Stimulated activated naive CD4-positive, alpha-beta T cell (primary cell): ENCODE data around the gene PLSCR3.

ENCODE experiments used
- DNase-seq, 6 experiments: peaks; one replicate each; lab custom pipeline; 2025; lab: John Stamatoyannopoulos, UW

PLSCR3 gene

DNA sequence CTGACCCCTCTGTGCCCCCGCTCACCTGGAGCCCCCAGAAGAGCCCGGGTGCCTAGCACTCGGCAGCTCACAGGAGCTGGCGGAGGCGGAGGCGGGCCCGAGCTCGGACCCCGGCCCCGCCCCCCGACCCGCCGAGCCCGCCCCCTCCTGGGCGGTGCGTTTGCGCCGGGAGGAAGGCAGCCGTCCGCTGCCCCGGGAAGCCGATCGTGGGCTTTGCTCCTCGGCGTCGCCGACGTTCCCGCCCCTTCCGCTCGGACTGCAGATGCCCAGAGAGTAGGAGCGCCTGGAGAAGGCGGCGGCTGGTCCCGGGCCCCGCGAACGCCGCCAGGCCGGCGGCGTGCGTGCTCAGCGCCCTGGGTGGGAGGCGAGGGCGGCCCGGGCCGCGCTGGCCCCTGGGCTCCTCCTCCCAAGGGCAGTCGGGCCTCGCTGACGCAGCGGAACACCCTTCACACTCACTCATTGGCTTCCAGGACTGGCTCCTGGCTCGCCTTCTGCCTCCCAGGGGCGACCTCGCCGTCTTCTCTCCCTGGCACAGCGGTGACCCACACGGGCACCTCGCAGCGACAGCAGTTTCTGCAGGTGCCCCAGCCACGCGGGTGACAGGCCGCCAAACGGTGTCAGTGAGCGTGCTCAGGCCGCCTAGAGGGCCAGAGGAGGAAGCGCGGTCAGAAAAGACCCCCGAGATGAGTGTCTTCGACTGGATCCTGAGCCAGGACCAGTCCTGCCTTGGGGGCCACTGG, at the start of gene PLSCR3:
PLSCR3 (minus strand) TSS at position 74 of the 740 bp plus-strand sequence. CDS start 415 bp downstream, outside the sequence.
- DNase-seq: peak; percentile 64 to 87 (median 80)

DNA sequence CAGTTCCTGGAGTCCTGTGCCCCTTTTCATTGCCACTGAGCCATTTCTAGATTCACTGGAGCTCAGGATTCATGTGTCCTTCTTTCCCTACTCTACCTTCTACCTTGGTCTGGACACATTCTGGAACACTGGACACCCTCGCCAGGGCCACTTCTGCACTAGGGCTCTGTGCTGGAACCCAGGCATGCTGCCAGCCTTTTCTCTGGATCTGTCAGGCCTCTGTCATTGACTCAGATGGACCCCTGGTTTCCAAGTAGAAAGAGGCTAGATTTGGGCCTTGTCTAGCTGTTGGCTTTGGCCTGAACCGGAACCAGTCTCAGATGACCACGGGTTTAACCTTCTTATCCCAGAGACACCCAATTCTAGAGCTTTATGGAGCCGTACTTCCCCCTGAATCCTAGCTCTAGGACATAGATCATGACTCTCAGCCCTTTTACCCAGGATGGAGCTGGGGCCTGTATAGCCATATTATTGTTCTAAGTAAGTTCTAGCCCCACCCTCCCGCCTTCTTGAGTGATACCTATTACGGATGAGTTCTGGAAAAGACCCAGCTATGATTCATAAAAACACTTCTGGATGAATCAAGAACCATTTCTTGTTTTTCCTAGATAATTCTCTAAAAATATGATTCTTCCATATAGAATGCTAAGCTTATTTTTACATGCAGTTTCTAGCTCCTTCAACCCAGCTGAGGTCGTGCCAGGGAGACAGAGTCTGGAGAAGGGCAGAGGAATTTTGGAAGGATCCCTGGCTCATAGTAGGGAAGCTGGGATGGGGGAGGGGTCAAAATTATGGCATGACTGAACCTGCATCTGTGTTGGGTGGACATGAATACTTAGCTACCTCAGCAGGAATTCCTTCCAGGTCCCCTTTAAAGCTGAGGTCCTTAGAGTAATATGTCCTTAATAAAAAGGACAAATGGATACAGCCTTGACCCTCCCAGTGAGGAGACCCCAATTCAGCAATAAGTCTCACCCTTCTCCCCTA, 49.5 kb upstream of the PLSCR3 start:
- DNase-seq: no peak

DNA sequence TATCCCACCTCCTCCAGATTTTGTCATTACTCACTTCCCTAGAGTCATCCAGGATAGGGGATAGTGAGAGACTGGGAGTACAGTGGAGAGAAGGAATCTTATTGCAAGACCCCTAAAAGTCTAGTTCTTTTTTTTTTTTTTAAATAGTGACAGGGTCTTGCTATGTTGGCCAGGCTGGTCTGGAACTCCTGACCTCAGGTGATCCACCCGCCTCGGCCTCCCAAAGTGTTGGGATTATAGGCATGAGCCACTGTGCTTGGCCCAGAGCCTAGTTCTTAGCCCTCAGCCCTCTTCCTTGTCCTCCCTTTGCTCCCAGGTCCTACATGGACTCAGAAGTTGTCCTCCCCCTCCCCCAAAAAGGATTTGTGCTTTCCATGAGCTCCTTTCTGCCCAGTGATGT, 47.8 kb upstream of the PLSCR3 start:
- no peak for DNase-seq

DNA sequence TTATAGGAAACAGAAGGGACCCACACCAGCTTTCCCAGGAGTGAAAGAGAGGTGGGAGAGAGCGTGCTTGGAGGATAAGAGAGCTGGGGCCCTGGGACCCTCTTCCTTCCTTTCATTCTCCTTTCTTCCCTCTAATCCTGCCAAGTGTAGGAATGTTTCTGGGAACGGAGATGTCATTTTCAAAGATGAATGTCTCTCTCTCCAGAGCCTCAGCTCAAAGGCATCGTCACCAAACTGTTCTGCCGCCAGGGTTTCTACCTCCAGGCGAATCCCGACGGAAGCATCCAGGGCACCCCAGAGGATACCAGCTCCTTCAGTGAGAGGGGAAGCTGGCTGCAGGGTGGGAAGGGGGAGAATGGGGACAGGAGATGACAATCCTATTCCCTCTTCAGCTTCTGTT, 46.9 kb upstream of the PLSCR3 start:
- no peak for DNase-seq

DNA sequence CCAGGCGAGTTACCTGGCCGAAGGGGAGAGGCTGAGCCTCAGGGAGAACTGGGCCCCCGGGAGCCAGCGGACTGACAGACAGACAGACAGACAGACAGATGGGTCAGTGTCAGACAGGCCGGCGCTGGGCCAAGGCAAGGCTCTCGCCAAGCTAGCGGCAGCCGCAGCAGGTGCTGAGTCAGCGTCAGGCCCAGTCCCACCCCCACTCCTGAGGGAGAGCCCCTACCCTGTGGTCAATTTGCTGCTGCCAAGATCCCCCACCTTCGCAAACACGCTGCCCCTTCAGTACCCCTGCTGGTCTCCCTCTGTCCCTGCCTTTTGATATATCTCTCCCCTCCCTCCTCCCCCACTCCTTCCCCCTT, 46.5 kb upstream of the PLSCR3 start:
- DNase-seq: no peak

DNA sequence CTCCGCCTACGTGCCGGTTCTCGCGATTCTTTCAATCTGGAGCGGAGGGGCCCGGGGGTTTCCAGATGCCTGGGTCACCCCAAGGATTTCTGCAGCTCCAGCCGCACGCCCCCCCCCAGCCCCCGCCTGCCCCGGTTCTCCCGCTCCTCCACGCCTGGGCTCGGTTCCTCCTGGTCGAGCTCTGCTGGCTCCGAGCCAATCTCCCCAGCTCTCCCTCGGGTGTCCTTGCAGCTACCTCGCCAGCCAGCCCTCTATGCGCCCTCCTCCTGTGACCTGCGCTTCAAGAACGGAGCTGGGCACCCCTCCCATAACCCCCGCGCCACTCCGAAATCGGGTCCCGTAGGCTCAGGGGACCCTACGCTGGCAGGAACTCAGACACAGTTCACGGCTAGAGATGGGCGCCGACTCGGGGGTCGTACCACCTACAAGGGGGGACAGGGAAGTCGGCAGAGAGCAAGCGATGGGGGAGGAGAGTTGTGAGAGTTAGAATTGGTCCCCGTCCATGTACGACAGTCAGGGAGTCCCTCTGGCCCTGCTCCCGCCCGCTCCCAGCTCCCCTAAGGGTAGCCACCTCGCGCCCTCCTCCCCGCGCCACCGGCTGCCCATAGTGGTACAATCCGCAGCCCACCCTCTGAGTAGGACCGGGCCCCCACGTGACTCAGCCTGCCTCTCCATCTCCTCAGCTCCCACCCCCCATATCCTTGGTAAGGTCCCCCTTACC, 45.9 kb upstream of the PLSCR3 start:
- DNase-seq: peak in 4 of 6 experiments; percentile 33 to 41 (median 34)

DNA sequence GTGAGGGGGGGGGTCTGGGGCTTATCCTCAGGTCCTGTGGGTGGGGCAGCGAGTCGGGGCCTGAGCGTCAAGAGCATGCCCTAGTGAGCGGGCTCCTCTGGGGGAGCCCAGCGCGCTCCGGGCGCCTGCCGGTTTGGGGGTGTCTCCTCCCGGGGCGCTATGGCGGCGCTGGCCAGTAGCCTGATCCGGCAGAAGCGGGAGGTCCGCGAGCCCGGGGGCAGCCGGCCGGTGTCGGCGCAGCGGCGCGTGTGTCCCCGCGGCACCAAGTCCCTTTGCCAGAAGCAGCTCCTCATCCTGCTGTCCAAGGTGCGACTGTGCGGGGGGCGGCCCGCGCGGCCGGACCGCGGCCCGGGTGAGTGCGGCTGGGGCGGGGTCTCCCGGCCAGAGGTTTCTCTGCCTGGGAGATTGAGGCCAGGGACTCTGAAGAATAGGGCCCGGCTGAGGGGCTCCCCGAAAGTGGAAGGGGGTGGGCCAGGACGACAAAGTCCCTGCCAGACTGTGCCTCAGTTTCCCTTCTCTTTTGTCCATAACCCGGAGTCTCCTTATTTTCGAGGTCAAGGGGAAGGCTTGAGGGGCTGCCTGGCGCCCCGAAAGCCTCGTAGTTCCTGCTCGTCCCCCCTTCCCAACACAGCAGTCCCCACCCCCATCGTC, 45.3 kb upstream of the PLSCR3 start, which contains the start of gene FGF11:
FGF11 (plus strand) TSS at position 51 of the 651 bp plus-strand sequence; CDS start at position 160, 109 bp downstream.
- DNase-seq: peak in 2 of 6 experiments; percentile 13 to 24

DNA sequence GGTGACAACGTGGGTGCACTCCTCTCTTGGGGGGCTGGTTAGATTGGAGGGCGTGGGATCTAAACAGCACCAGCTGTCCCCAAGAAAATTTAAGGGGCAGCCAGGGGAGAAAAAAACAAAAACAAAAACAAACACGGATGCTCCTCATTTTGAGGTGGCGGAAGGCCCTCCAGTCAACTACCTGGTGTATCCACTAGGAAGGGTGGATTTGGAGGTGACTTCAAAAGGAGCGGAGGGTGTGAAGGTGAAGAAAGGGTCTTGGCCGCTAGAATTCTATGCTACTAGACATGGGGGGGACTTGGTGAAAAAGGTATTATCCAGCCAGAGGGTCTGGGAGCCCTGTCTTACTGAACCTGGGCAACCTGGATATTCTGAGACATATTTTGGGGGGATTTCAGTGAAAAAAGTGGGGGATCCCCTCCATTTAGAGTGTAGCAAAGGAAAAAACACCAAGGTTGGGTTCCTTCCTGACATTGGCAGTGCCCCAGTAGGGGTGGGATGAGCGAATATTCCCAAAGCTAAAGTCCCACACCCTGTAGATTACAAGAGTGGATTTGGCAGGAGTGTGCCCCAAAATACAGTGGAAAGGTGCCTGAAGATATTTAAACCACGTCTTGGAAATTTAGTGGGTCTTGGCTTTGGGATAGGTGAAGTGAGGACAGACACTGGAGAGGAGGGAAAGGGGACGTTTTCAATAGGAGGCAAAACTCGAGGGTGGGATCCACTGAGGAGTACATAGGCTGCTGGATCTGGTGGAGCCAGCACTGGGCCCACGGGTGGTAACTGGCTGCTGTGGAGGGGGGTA, 44.5 kb upstream of the PLSCR3 start:
- DNase-seq: peak in 1 of 6 experiments; percentile 44

DNA sequence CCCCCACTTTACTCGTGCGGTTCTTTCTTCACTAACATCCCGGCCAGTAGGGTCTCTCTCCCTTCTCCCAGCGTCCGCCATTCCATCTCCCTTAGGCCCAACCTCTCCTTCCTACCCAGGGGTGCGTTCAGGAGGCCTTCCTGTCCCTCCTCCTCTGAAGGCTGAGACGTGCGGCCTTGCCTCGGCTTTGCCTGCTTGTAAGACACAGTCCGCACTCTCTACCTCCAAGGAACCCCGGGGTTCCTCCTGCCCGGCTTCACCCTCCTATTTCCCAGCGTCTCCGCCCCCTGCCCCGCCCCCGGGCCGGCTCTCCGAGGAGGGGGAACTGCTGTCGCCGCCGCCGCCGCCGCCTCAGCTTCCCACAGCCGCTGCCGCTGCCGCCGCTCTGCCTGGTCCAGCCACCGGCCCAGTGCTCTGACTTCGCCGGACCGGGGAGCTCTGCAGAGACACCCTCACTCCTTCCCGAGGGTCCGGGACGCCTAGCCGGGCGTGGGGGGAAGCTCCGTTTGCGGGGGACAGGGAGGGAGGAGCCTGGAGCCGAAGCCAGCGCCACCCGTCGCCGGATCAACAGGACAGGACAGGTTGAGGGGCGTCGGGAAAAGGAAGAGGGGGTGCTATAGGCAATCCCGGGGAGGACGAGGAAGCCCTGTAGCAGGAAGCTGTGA, 43.8 kb upstream of the PLSCR3 start:
- peak in 5 of 6 experiments; percentile 41 to 62 (median 50) for DNase-seq

DNA sequence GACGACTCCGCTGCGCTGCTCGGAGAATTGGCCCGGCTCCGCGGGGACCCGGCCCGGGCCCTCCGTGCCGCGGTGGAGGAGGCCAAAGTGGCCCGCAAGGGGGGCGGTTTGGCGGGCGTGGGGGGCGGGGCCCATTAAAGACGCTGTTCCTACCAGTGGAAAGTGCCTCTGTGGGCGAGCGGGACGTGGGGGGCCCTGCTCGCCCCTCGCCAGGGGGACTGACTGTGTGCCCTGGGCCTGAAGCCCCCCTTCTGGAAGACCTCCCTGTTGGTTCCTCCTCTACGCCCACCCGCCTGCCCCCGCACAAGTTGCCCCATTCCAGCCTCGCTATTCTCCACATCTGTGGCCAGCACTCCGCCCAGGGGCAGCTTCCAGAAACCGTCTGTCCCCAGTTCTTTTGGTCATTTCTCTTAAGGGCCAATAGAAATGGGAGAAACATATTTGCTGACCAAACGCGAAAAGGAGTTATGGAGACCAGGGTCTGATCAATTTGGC, 43.1 kb upstream of the PLSCR3 start:
- DNase-seq: no peak

DNA sequence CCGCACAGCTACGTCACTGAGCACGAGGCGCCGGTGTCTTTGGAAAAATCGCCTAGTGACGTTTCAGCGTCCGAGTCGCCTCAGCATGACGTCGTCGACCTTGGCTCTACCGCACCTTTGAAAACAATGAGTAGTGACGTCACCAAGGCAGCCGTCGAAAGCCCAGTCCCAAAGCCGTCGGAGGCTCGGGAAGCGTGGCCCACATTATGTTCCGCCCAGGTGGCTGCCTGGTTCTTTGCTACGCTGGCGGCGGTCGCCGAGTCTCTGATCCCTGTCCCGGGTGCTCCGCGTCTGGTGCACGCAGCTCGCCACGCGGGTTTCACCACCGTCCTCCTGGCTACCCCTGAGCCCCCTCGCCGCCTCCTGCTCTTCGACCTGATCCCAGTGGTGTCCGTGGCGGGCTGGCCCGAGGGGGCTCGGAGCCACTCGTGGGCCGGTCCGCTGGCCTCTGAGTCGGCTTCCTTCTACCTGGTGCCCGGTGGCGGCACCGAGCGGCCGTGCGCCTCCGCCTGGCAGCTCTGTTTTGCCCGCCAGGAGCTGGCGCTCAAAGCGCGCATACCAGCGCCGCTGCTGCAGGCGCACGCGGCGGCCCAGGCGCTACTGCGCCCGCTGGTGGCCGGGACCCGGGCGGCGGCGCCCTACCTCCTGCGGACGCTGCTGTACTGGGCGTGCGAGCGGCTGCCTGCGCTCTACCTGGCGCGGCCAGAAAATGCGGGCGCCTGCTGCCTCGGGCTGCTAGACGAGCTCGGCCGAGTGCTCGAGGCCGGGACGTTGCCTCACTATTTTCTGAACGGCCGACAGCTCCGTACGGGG, 42.4 kb upstream of the PLSCR3 start:
- DNase-seq: peak; percentile 69 to 86 (median 74)

DNA sequence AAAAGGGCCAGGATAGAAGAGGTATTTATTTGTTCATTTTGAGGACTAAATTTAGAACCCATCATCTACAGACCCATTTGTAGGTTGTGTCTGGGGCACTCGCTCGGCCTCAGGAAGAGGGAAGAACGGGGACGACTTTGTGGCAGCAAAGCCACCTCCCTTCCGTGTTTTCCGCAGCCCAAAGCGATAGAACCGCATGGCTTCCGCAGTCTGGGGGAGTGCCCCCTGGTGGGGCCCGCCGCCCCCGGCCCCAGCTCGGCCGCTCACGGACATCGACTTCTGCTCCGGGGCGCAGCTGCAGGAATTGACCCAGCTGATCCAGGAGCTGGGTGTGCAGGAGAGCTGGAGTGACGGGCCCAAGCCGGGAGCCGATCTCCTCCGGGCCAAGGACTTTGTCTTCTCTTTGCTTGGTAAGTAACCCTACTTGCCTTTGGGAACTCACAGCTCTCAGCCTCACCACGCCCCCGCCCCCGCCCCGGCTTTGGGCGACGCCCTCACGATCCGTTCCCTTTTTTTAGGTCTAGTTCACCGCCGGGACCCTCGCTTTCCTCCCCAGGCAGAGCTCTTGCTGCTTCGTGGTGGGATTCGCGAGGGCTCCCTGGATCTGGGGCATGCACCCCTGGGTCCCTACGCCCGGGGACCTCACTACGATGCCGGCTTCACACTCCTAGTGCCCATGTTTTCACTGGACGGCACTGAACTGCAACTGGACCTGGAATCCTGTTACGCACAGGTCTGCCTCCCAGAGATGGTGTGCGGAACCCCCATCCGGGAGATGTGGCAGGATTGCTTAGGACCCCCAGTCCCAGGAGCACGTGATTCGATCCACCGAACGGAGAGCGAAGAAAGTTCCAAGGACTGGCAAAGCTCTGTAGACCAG, 41.6 kb upstream of the PLSCR3 start:
- DNase-seq: peak; percentile 46 to 90 (median 74)

DNA sequence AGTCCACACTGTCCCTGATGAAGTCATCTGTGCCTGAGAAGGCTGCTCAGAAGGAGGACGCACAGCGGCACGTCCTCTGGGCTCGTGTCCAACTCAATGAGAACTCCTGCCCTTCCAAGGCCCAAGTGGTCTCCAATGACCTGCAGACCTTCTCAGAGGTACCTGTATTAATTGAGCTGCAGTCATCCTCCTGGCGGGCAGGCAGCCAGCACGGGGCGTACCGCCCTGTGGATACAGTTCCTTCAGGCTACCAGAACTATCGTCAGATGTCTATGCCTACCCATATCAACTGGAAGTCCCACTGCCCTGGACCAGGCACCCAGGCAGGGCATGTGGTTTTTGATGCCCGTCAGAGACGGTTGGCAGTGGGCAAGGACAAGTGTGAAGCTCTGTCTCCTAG, 38.0 kb upstream of the PLSCR3 start:
- no peak for DNase-seq

DNA sequence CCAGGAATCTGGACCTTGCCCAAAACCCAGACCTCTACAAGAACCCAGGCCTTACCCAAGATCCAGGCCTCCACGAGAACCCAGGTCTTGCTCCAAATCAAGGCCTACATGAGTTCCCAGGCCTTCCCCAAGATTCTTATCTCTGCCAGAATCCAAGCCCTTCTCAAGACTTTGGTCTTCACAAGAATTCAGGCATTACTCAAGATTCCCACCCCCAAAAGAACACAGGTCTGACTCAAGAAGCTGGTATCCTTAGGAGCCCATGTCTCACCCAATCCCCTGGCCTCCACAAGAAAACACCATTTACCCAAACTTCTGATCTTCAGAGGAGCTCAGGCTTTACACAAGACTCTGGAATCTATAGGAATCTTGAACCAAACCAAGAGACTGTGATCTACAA, 36.9 kb upstream of the PLSCR3 start:
- DNase-seq: no peak

DNA sequence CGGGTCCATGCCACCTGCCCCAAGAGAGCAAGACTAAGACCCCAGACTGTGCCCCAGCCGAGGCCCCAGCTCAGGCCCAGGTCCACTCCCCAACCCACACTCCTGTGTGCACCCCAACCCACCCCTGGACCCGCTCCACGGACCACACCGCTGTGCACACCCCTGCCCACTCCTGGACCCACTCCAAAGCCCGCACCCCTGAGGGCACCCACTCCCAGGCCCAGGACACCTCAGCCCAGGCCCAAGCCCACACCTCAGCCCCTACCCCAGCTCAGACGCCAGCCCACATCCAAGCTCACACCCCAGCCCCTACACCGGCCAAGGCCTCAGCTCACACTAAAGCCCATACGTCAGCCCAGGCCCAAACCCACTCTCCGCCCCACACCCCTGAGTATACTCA, 35.4 kb upstream of the PLSCR3 start:
- DNase-seq: no peak

DNA sequence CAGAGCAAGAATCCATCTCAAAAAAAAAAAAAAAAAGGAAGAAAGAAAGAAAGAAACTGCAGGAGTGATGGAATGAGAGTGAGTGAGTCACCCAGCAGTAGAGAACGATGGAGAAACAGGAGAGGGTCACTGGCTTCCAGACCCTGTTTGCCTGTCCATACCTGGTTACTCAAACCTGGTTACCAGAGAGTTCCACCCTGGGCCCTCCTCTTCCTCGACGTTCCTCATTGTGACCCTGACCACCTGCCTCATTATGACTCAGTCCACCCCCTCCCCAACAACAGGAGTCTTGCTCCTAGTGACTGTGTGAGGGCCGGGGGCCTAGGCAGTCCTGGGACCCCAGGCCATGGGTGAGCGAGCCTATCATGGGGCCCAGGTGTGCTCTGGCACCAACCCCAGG, 34.2 kb upstream of the PLSCR3 start, which contains the start of gene SPEM3:
SPEM3 (plus strand) TSS at position 301 of the 400 bp plus-strand sequence; CDS start at position 347, 46 bp downstream.
- no peak for DNase-seq

DNA sequence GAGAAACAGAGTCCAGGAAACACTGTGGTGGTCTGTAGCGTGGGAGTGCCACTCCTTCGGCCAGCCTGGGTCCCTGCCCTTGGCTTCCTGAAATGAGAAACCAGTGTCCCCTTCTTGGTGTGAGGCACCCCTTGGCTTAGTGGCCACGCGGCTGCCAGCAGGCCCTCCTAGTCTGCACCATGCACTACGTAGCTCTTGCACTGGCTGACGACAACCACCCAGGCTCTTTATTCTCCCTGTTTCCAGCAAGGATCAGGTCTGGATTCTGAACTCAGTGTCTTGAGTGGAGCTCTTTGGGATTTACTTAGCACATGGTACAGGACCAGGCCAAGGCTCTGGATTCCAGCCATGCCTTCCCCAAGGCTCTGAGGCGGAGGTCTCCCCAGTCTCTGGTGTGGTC, 33.2 kb upstream of the PLSCR3 start:
- no peak for DNase-seq
